Liver (tissue), 9 donors: ENCODE results near the gene CD248. TPM values are rescaled to one million over a fixed set of nuclear protein-coding genes. Genes with fewer than 3 reads are reported as not detected.

Experiments used
- DNase-seq: peaks from one replicate; pipeline ENCODE4 v3.0.0-alpha.2; 2017; ENCODE audit warnings: low spot score
- H3K27ac ChIP-seq, 2 donors: one replicate each; pipeline ENCODE4 v1.7.0; 2013; ENCODE audit warnings: inconsistent platforms in 2 of 2, low read length in 2 of 2, control low read depth in 1 of 2, low read depth in 1 of 2, mild to moderate bottlenecking in 1 of 2
- H3K27me3 ChIP-seq, 4 donors: one replicate each; pipeline versions ENCODE4 v1.6.1 to v1.7.0; 2013; ENCODE audit warnings: low read length in 3 of 4, inconsistent platforms in 1 of 4, mild to moderate bottlenecking in 1 of 4, moderate library complexity in 1 of 4; ENCODE audit not compliant: control insufficient read depth in 4 of 4, insufficient read depth in 4 of 4
- H3K36me3 ChIP-seq, 4 donors: one replicate each; pipeline versions ENCODE4 v1.6.1 to v1.7.0; 2013; ENCODE audit warnings: low read length in 3 of 4, mild to moderate bottlenecking in 3 of 4, low read depth in 1 of 4, moderate library complexity in 1 of 4; ENCODE audit not compliant: control insufficient read depth in 4 of 4, insufficient read depth in 3 of 4
- H3K4me1 ChIP-seq, 4 donors: one replicate each; pipeline versions ENCODE4 v1.6.1 to v1.7.0; 2013; ENCODE audit warnings: low read length in 3 of 4, mild to moderate bottlenecking in 3 of 4, moderate library complexity in 1 of 4; ENCODE audit not compliant: control insufficient read depth in 4 of 4, insufficient read depth in 4 of 4
- H3K4me3 ChIP-seq, 3 donors: one replicate each; pipeline versions ENCODE4 v1.6.1 to v1.7.0; 2013; ENCODE audit warnings: low read length in 3 of 3, control low read depth in 1 of 3, low read depth in 1 of 3, mild to moderate bottlenecking in 1 of 3
- H3K9ac ChIP-seq, 2 donors: one replicate each; pipeline ENCODE4 v1.7.0; 2013; ENCODE audit warnings: low read length in 2 of 2, mild to moderate bottlenecking in 2 of 2, moderate library complexity in 2 of 2, control low read depth in 1 of 2, low read depth in 1 of 2
- H3K9me3 ChIP-seq, 4 donors: one replicate each; pipeline versions ENCODE4 v1.6.1 to v1.7.0; 2013; ENCODE audit warnings: low read length in 3 of 4; ENCODE audit not compliant: control insufficient read depth in 4 of 4
- EGR1 ChIP-seq, 2 donors: IDR thresholded peaks; 2 replicates each; pipeline ENCODE4 v1.6.1; 2016 to 2018; ENCODE audit warnings: antibody characterized with exemption in 2 of 2, low read depth in 2 of 2
- FOXA1 ChIP-seq: IDR thresholded peaks from 2 replicates; pipeline ENCODE4 v1.6.1; 2016; ENCODE audit warnings: antibody characterized with exemption
- FOXA2 ChIP-seq: IDR thresholded peaks from 2 replicates; pipeline ENCODE4 v1.6.1; 2016; ENCODE audit warnings: antibody characterized with exemption
- GABPA ChIP-seq, 2 donors: IDR thresholded peaks in 1 of 2; conservative IDR thresholded peaks in 1 of 2; 2 replicates each; pipeline ENCODE4 v1.6.1; 2016; ENCODE audit warnings: antibody characterized with exemption in 2 of 2, mild to moderate bottlenecking in 1 of 2, moderate library complexity in 1 of 2
- HNF4A ChIP-seq, 2 donors: conservative IDR thresholded peaks; 2 replicates each; pipeline ENCODE4 v1.6.1; 2016; ENCODE audit warnings: antibody characterized with exemption in 2 of 2, mild to moderate bottlenecking in 2 of 2
- HNF4G ChIP-seq: IDR thresholded peaks from 2 replicates; pipeline ENCODE4 v1.6.1; 2016; ENCODE audit warnings: antibody characterized with exemption
- JUND ChIP-seq, 2 donors: IDR thresholded peaks; 2 replicates each; pipeline ENCODE4 v1.6.1; 2016; ENCODE audit warnings: antibody characterized with exemption in 2 of 2
- NR2F2 ChIP-seq: IDR thresholded peaks from 2 replicates; pipeline ENCODE4 v1.6.1; 2016; ENCODE audit warnings: antibody characterized with exemption
- RAD21 ChIP-seq, 2 donors: IDR thresholded peaks; 2 replicates each; pipeline ENCODE4 v1.6.1; 2016; ENCODE audit warnings: antibody characterized with exemption in 2 of 2, mild to moderate bottlenecking in 2 of 2
- RXRA ChIP-seq, 2 donors: IDR thresholded peaks; 2 replicates each; pipeline ENCODE4 v1.6.1; 2017 to 2018; ENCODE audit warnings: antibody characterized with exemption in 2 of 2, mild to moderate bottlenecking in 1 of 2
- SP1 ChIP-seq: IDR thresholded peaks from 2 replicates; pipeline ENCODE4 v1.6.1; 2018; ENCODE audit warnings: antibody characterized with exemption, mild to moderate bottlenecking
- TAF1 ChIP-seq: conservative IDR thresholded peaks from 2 replicates; pipeline ENCODE4 v1.6.1; 2016; ENCODE audit warnings: antibody characterized with exemption, mild to moderate bottlenecking
- YY1 ChIP-seq: IDR thresholded peaks from 2 replicates; pipeline ENCODE4 v1.6.1; 2016; ENCODE audit warnings: antibody characterized with exemption, mild to moderate bottlenecking
- WGBS: extraction: QIAGEN DNeasy Blood & Tissue Kit; methylation state at CpG from one replicate; pipeline ENCODE4 v1.1.7; 2013; 5-methylcytosine and 5-hydroxymethylcytosine counted together
- polyA plus RNA-seq, 2 donors: library from polyadenylated mRNA; stranded (reverse) in 1 of 2; unstranded in 1 of 2; fragments of 200-250 nt in 1 of 2; fragments of >200 nt in 1 of 2; fragmentation: Nextera tagmentation in 1 of 2; extraction: Ambion mirVana in 1 of 2; gene quantifications; one replicate each; pipeline versions ENCODE4 v1.2.1 to v1.2.3, GENCODE V29; 2013 to 2015
- total RNA-seq, 2 donors: library from RNA; depleted of rRNA; stranded (reverse); fragments of >200 nt; gene quantifications; one replicate each; pipeline ENCODE4 v1.2.3, GENCODE V29; 2014
- TF ChIP-seq, protein P1 (sequence below): IDR thresholded peaks from 2 replicates; pipeline ENCODE4 v1.6.1; 2016; ENCODE audit warnings: antibody characterized with exemption, mild to moderate bottlenecking
- TF ChIP-seq, protein P2 (sequence below): IDR thresholded peaks from 2 replicates; pipeline ENCODE4 v1.6.1; 2016; ENCODE audit warnings: antibody characterized with exemption
- TF ChIP-seq, protein P3 (sequence below): IDR thresholded peaks from 2 replicates; pipeline ENCODE4 v1.6.1; 2016; ENCODE audit warnings: antibody characterized with exemption
- TF ChIP-seq, protein P4 (sequence below): IDR thresholded peaks from 2 replicates; pipeline ENCODE4 v1.6.1; 2016; ENCODE audit warnings: antibody characterized with exemption
- TF ChIP-seq, protein P5 (sequence below): fragments of 150-350 bp; IDR thresholded peaks from 2 replicates; pipeline ENCODE4 v1.5.1; 2017; ENCODE audit warnings: improper control_type of control experiment, low read depth, low read length; ENCODE audit not compliant: missing input control
- donor health status: healthy.
- donor health status: healthy.
- donor health status: healthy.
- donor health status: healthy.
- donor health status: healthy.

Gene CD248
- total and polyA plus RNA-seq, 4 donors: 0.64 to 3.0 (median 1.2) TPM

DNA sequence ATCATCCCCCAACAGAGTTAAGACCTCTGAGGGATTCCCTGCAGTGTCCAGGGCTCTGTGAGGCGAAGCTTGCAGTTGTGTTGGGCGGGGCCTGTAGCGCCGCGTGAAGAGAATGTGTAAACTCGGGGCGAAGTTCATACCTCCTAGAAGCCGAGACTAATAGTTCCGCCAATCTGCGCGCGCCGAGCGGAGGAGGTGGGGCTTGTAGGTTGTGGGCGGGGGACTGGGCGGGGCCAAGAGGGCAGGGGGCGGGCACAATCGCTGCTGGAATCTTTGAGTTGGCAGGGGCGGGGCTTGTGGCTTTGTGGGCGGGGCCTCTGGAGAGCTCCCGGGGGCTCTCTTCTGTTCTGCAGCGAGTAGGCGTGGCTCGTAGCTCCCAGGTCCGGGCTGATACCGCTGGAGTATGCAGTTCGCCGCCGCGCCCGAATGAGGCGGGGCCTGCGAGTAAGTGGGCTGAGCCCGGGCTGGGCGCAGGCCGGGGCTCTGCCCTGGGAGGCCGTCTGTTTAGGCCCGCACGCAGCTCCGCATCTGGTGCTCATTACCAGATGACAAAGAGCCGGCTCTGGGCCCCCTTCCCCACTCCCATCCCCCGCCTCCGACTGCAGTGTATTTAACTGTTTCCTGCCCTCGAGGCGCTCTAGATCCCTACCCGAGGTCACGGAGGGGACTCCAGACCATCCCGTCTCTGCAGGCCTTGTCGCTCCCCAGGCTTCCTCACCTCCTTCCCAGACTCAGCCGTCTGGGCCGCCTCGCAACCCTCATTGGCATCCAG is 4.1 kb downstream of the CD248 start:
- Histone ChIP-seq H3K27me3 (no peaks in the 10 kb centered on the region), H3K9me3 (no peaks in the 10 kb centered on the region), H3K9ac (peak overlapping the region in 1 of 2 donors; percentile 37), H3K4me1 (peaks cover 0 to 12% (median 5%) of the 10 kb centered on the region in 4 donors), H3K4me3 (peak overlapping the region; percentile 44 to 63 (median 57)), H3K27ac (peak overlapping the region; percentile 79 to 86), H3K36me3 (no peaks in the 10 kb centered on the region)
- peak; percentile 100 for DNase-seq
- TF ChIP-seq TAF1 (peak; percentile 1), HNF4G (no peak), JUND (IDR thresholded peaks at IDR 0.05) (peak in 1 of 2 donors; percentile 76), RAD21 (IDR thresholded peaks at IDR 0.05) (no peak), SP1 (peak; percentile 27), NR2F2 (no peak), GABPA (IDR thresholded peaks at IDR 0.05 in 1 of 2, conservative IDR thresholded peaks at IDR 0.05 in 1 of 2) (no peak), RXRA (IDR thresholded peaks at IDR 0.05) (no peak), HNF4A (conservative IDR thresholded peaks at IDR 0.05) (peak; percentile 45 to 53), FOXA1 (no peak), EGR1 (IDR thresholded peaks at IDR 0.05; ENCODE audit: low read depth in 2 of 2) (peak in 1 of 2 donors; percentile 39), YY1 (no peak), FOXA2 (no peak)
- TF ChIP-seq, protein P1, sequence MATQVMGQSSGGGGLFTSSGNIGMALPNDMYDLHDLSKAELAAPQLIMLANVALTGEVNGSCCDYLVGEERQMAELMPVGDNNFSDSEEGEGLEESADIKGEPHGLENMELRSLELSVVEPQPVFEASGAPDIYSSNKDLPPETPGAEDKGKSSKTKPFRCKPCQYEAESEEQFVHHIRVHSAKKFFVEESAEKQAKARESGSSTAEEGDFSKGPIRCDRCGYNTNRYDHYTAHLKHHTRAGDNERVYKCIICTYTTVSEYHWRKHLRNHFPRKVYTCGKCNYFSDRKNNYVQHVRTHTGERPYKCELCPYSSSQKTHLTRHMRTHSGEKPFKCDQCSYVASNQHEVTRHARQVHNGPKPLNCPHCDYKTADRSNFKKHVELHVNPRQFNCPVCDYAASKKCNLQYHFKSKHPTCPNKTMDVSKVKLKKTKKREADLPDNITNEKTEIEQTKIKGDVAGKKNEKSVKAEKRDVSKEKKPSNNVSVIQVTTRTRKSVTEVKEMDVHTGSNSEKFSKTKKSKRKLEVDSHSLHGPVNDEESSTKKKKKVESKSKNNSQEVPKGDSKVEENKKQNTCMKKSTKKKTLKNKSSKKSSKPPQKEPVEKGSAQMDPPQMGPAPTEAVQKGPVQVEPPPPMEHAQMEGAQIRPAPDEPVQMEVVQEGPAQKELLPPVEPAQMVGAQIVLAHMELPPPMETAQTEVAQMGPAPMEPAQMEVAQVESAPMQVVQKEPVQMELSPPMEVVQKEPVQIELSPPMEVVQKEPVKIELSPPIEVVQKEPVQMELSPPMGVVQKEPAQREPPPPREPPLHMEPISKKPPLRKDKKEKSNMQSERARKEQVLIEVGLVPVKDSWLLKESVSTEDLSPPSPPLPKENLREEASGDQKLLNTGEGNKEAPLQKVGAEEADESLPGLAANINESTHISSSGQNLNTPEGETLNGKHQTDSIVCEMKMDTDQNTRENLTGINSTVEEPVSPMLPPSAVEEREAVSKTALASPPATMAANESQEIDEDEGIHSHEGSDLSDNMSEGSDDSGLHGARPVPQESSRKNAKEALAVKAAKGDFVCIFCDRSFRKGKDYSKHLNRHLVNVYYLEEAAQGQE: no peak
- TF ChIP-seq, protein P2, sequence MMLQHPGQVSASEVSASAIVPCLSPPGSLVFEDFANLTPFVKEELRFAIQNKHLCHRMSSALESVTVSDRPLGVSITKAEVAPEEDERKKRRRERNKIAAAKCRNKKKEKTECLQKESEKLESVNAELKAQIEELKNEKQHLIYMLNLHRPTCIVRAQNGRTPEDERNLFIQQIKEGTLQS: no peak
- TF ChIP-seq, protein P3, sequence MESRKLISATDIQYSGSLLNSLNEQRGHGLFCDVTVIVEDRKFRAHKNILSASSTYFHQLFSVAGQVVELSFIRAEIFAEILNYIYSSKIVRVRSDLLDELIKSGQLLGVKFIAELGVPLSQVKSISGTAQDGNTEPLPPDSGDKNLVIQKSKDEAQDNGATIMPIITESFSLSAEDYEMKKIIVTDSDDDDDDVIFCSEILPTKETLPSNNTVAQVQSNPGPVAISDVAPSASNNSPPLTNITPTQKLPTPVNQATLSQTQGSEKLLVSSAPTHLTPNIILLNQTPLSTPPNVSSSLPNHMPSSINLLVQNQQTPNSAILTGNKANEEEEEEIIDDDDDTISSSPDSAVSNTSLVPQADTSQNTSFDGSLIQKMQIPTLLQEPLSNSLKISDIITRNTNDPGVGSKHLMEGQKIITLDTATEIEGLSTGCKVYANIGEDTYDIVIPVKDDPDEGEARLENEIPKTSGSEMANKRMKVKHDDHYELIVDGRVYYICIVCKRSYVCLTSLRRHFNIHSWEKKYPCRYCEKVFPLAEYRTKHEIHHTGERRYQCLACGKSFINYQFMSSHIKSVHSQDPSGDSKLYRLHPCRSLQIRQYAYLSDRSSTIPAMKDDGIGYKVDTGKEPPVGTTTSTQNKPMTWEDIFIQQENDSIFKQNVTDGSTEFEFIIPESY: no peak
- TF ChIP-seq, protein P4, sequence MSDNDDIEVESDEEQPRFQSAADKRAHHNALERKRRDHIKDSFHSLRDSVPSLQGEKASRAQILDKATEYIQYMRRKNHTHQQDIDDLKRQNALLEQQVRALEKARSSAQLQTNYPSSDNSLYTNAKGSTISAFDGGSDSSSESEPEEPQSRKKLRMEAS: peak; percentile 30
- TF ChIP-seq, protein P5, sequence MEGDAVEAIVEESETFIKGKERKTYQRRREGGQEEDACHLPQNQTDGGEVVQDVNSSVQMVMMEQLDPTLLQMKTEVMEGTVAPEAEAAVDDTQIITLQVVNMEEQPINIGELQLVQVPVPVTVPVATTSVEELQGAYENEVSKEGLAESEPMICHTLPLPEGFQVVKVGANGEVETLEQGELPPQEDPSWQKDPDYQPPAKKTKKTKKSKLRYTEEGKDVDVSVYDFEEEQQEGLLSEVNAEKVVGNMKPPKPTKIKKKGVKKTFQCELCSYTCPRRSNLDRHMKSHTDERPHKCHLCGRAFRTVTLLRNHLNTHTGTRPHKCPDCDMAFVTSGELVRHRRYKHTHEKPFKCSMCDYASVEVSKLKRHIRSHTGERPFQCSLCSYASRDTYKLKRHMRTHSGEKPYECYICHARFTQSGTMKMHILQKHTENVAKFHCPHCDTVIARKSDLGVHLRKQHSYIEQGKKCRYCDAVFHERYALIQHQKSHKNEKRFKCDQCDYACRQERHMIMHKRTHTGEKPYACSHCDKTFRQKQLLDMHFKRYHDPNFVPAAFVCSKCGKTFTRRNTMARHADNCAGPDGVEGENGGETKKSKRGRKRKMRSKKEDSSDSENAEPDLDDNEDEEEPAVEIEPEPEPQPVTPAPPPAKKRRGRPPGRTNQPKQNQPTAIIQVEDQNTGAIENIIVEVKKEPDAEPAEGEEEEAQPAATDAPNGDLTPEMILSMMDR: no peak
- WGBS: 5% methylated on average over 52 of the region's 52 CpGs
